ENCODE data around the gene ZNF638. TPM values are rescaled to one million over a fixed set of nuclear protein-coding genes. Genes with fewer than 3 reads are reported as not detected.

The ZNF638 gene
- total and polyA plus RNA-seq, 10 of the 15 experiments (the other 5 are each of a cell fraction or from before 2014, with no cell fraction given) = 37.6 to 133 (median 64.5) TPM

- TF ChIP-seq ZNF592 (IDR thresholded peaks at IDR 0.05) = no peak
- no peak for TF ChIP-seq REST (IDR thresholded peaks at IDR 0.05; ENCODE audit: low read depth, low read length)
Measured at GRCh38 chr2:71469403-71470398, 138.1 kb downstream of the ZNF638 start (continued).

Data from GM12878 (cell line).